ENCODE results near the gene SPTB.

DNA sequence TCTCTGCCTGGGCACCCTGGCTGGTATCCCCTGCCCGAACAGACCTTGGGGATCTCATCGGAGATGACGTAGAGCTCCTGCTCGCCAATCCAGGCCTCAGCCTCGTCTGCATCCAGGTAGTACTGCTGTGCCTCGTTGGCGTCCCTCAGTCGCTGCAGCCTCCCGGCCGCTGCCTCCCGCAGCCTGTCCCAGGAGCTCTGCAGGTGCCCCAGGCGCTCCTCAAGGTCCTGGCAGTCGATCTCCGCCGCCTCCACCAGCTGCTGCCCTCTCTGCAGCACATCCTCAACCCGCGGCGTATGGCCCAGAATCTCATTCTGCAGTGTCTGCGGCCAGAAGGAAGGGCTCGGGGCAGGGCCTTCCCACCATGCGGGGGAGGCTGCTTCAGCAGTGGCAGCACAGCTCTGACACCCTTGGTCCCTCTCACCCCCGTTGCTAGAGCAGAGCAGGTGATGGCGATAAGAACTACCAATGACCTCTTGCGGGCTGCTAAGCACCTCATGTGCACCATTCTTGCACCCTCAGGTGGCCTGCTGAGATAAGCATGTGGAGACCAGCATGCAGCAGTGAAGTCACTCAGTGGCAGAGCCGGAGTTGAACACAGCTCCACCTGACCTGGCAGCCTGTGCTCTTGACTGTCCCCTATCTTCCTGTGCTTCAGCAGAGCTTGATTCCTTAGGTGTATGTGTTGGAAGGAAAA is 104.5 kb downstream of the SPTB start:
- TF ChIP-seq, protein P1, sequence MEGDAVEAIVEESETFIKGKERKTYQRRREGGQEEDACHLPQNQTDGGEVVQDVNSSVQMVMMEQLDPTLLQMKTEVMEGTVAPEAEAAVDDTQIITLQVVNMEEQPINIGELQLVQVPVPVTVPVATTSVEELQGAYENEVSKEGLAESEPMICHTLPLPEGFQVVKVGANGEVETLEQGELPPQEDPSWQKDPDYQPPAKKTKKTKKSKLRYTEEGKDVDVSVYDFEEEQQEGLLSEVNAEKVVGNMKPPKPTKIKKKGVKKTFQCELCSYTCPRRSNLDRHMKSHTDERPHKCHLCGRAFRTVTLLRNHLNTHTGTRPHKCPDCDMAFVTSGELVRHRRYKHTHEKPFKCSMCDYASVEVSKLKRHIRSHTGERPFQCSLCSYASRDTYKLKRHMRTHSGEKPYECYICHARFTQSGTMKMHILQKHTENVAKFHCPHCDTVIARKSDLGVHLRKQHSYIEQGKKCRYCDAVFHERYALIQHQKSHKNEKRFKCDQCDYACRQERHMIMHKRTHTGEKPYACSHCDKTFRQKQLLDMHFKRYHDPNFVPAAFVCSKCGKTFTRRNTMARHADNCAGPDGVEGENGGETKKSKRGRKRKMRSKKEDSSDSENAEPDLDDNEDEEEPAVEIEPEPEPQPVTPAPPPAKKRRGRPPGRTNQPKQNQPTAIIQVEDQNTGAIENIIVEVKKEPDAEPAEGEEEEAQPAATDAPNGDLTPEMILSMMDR (IDR thresholded peaks at IDR 0.05): no peak
- TF ChIP-seq POLR2A (IDR thresholded peaks at IDR 0.05): no peak

Measured in esophagus squamous epithelium (tissue), 4 donors.